ENCODE results near the gene PRMT9. TPM values are rescaled to one million over a fixed set of nuclear protein-coding genes. Genes with fewer than 3 reads are reported as not detected.

PRMT9 gene
- total RNA-seq: 1 to 10 TPM; 5.1 to 7.1 TPM
- long read RNA-seq, transcript PRMT9-201 (12 exons, 3,528 nt): major isoform, 12 of 18 reads
- long read RNA-seq, partial matches to known transcripts: 2 of 18 reads
- long read RNA-seq, other reads (novel, unspliced or antisense): 4 of 18 reads

DNA sequence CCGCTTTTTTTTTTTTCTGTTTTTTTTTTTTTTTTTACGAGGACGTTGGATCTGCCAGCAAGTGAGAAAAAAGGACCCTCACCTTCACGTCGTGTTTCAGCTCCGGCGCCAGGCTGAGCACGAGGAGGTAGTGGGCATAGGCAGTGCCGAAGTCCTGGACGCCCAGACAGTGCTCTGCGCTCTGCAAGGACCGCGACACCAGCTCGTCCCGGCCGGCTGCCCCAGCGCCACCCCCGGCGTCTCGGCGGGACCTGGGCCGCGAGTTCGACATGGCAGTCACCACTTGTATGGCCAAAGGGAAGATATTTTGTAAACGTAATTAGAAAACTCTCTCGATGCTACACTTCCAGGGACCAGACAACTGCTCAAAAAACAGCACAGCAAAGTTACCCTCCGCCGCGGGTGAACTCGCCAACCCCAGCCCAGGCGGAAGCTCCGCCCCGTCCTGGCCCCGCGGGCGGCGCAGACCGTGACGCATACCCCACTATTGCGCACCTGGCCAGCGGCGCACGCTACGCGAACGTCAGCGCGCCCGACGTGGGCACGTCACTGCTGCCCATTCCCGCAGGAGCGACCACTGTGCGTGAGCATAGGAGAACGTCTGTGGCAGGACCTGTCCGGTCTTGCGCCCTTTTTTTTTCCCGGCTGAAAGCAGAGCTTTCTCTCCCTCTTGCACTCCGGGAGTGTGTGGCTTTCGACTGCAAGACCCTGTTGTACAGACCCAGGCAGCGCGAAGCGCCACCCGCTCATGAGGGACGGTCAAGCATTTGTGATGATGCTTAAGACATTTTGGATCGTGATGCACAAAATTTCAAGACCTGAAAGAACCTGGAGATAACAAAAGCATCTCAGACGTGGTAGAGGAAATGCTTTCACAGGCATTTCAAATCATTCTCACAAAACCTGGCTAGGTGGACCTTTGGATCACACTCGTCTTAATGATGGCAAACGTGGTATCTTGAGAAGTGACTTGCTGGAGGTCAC lies at the start of gene PRMT9:
Gene PRMT9 (minus strand): TSS at position 447 of the 984 bp plus-strand sequence. CDS start 176 bp downstream, at position 271.
- peak; percentile 89 to 93 for DNase-seq
- peak; percentile 99 for ATAC-seq
- intact Hi-C loops (cut with DNase I, micrococcal nuclease): no loop called here

DNA sequence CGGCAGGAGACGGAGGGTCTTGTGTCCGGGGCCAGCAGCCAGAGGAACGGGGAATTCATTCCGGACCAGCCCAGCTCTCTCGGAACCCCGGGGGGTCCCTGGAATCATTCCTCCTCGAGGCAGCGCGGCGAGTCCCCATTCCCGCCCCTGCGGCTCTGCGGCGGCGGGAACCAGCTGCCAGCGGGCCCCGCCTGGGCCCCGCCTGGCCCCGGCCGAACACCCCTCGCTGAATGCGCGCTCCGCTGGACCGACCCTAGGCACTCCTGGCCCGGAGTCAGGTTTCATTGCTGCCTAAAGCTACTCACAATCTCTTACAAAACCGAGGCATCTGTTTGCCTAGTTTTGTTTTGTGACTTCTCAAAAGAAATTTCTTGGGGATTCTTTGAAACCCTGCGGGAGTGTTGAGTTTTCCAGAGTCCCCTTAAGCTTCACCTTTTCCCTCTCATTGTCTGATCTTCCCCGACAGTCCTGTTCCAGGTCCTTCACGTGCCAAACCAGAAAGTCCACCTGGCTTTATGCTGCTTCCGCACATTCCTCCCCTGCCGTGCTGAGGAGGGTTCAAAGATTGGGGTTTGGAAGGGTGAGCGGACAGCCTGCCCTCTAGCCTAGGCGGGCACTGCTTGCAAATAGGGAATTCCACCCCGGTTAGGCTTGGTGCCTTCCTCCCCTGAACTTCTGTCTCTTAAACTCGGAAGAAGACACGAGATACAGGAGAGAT lies 48.7 kb upstream of the PRMT9 start:
- intact Hi-C loops (cut with DNase I, micrococcal nuclease): no loop called here
- DNase-seq: peak in 1 of 2 donors; percentile 26
- ATAC-seq: peak; percentile 52

DNA sequence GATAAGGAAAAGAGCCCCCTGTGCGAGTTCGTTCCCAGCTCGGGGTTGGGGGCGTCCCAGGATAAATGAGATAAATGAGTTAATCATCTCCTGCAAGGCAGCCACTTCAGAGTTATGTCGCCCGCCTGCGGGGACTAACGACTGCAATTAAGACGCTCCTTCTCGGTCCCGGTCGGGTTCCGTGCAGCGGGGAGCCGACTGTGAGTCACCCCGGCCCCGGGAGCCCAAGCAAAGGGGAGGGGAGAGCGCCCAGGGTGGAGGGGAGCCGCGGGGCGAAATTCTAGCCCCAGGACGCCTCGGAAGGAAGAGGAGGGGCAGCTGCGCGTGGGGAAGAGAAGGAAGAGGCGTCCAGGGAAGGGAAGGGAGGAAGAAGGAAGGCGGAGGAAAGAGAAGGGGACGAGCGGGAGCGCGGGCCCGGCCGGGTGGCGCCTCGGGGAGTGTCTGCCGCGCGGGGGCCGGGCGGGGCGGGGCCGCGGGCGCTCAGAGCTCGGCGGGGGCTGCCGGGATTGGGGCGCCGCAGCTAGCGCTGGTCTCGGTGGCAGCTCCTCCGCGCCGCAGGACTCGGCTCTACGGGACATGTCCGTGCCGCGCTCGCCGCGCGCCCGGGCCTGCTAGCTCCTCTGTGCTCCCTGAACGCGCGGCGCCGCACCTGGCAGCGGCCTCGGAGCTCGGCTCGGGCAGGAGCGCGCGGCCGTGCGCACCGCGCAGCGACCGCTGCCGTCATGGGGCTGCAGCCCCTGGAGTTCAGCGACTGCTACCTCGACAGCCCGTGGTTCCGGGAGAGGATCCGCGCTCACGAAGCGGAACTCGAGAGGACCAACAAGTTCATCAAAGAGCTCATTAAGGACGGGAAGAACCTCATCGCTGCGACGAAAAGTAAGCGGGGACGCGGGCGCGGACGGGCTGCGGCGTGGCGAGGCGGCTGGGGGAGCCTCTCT lies 47.9 kb upstream of the PRMT9 start, which contains the start of gene ARHGAP10:
Gene ARHGAP10 (plus strand): TSS at position 509 of the 938 bp plus-strand sequence. CDS start 214 bp downstream, at position 723.
- intact Hi-C loops (cut with DNase I, micrococcal nuclease): no loop called here
- ATAC-seq (peak; percentile 83), DNase-seq (peak; percentile 60 to 69)

DNA sequence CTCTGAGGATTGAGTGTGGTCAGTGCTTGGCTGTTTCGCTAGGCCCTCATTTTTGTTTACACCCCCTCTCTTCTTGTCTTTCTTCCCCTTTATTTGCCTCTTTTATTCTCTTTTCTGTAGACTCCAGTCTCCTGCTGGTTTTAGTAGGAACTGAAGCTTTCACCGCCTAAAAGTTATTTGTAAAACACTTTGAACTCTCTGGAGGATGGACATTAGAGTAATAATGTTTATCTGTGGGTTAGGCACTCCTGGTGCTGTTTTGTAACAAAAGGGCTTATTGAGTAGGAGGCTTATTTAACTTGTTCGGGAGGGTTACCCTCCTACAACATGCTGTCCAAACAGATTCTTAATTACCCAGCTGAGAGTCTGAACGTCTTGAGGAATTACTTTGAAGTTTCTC lies 46.4 kb upstream of the PRMT9 start:
- DNase-seq (no peak), ATAC-seq (no peak)
- intact Hi-C loops (cut with DNase I, micrococcal nuclease): no loop called here

DNA sequence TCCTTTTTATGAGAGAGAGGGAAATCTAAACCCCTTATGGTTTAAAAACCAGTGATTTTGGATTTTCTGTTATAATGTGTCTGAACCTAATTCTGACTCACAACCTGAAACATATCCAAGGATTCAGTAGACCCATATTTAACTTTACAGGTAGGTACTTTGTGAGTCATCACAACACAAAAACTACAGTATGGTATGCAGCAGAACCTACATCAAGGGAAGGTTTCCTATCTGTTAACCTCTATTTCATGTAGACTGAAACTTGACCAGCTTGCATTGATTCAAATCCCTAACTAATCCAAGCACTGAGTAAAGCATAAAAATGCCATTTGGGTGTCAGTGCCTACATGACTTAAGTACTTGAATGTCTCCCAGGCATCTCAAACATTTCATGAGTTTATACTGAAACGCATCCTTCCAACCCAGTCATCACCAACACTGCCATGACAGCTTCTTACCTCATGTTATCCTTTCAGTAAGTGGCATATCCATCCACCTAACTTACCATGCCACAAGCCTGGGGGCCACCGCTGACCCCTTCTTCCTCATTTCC lies 43.6 kb upstream of the PRMT9 start:
- DNase-seq: no peak
- no peak for ATAC-seq
- intact Hi-C loops (cut with DNase I, micrococcal nuclease): no loop called here

DNA sequence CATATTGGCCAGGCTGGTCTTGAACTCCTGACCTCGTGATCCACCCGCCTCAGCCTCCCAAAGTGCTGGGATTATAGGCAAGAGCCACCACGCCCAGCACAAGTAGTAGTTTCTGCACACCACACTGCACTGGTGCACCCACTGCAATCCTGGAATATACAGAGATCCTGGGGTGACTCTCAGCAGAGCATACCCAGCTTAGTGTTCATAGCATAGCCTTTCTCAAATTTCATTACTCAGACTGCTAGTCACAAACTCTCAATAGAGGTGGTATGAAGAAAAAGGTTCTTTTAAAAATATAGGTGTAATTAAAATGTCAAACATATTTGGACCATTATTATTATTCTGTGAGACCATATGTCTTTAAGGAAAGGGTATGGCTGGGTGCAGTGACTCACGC lies 41.7 kb upstream of the PRMT9 start:
- ATAC-seq (no peak), DNase-seq (no peak)
- intact Hi-C loops (cut with DNase I, micrococcal nuclease): no loop called here

DNA sequence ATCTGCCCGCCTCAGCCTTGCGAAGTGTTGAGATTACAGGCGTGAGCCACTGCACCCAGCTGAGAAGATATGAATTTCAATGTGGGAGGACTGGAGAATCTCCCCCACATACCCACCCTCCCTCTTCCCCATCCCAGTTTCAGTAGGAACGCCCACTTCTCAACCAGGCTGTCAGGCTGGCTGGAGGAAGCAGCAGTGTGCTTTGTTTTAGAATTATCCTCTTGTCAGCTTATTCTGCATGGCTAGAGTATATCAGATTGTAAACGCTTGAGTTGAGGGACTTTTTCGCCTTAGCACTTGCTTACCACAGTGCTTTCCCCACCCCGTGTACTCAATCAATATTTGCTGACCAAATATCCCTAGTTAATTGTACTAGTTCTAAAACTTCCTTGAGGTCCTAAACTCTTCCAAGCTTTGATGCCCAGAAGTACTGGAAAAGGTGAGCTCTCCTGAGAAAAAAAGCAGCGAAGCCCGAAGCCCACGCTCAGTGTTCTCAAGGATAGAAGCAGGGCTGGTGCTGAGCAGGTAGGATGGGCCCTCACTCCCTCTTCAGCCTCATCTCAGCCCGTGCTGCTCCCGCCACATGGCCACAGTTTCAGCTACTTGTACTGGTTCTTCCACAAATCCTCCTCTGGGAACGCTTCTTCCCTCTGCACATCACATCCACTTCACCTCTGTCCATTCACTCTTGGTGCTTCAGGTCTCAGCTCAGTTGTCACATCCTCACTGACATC lies 40.7 kb upstream of the PRMT9 start:
- DNase-seq (no peak), ATAC-seq (no peak)
- intact Hi-C loops (cut with DNase I, micrococcal nuclease): no loop called here

DNA sequence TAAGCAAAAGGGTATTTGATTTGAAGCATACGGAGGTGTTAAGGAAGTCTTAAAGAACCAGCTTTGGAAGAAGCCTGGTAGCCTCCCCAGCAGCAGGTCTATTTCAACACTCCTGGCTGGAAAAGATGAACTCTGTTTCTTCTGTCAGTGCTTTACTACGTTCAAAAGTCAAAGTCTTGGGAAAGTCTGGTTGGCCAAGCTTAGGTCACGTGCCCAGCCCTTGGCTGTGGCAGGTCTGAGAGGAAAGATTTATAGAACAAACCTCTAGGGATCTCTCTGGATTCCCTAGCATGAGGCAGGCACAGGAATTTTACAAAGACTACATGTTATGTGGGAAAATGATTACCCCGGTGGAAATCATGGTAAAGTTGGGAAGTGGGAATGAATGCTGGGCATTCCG lies 39.4 kb upstream of the PRMT9 start:
- ATAC-seq: peak; percentile 84
- DNase-seq: peak in 1 of 2 donors; percentile 16
- intact Hi-C loops (cut with DNase I, micrococcal nuclease): no loop called here

DNA sequence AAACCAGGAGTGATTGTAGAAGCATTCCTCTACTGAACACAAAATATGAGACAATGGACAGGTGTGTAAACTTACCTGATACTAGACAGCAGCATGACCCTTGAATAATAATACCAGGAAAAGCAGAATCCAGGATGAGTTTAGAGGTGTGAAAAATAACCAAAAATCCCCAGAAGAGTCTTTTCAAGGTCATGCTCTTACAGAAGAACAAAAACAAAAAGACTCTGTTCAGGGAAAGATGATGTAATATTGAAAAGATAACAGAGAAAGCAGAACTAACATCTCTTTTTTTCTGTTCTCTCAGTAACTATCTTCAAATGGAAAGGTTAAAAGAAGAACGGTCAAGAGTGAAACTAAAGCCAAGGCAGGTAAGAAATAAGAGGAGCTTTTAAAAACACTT lies 33.9 kb upstream of the PRMT9 start:
- intact Hi-C loops (cut with DNase I, micrococcal nuclease): no loop called here
- ATAC-seq (no peak), DNase-seq (no peak)

DNA sequence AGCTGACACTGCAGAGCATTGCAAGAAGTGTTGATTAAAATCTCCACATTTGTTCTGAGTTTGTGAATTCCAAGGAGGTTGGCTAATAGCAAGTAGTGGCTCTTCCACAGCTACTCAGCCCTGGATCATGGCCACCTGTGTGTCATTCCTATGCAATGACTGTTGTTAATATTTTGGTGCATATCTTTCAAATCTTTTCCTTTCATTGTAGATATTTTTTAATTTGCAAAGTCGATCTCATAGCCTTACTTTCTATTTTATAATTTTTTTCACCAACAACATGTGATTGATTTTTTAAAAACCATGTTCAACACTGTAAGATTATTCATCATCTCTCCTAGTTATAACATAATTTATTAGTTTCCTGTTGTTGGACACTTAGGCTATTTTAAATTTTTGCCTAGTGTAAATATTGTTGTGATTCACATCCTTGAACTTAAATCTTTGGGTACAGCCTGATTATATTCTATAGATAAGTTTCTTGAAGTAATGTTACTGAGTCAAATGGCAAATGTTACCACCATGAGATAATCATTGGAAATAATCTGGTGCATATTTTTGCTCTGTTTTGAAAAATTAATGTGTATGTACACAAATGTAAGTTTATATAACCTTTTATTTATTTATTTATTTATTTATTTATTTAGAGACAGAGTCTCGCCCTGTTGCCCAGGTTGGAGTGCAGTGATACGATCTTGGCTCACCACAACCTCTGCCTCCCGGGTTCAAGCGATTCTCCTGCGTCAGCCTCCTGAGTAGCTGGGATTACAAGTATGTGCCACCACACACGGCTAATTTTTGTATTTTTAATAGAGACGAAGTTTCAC lies 30.8 kb upstream of the PRMT9 start:
- intact Hi-C loops (cut with DNase I, micrococcal nuclease): no loop called here
- no peak for DNase-seq
- ATAC-seq: no peak

DNA sequence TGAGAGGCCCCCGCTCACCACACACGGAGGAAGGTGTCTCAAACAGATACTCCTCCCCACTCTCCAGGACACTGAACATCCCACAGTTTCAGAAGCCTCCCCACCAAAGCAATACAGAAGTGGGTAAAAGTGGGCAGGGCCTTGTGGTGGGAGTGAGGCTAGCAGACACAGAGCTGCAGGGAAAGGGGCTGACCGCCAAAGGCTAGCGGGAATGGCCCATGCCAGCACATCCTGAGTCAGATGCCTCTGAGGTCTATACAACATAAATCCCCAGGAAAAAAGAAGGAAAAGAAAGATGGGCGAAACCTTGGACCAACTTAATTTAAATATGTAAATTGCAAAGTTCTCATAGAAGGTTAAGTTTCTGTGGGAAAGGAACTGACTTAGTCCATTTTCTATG lies 26.0 kb upstream of the PRMT9 start:
- DNase-seq: no peak
- intact Hi-C loops (cut with DNase I, micrococcal nuclease): loop anchor here in 1 of 2 donors (2.0 kb wide), 1 partner anchor 157 kb away; no protein-coding TSS in a partner anchor
- ATAC-seq: no peak

DNA sequence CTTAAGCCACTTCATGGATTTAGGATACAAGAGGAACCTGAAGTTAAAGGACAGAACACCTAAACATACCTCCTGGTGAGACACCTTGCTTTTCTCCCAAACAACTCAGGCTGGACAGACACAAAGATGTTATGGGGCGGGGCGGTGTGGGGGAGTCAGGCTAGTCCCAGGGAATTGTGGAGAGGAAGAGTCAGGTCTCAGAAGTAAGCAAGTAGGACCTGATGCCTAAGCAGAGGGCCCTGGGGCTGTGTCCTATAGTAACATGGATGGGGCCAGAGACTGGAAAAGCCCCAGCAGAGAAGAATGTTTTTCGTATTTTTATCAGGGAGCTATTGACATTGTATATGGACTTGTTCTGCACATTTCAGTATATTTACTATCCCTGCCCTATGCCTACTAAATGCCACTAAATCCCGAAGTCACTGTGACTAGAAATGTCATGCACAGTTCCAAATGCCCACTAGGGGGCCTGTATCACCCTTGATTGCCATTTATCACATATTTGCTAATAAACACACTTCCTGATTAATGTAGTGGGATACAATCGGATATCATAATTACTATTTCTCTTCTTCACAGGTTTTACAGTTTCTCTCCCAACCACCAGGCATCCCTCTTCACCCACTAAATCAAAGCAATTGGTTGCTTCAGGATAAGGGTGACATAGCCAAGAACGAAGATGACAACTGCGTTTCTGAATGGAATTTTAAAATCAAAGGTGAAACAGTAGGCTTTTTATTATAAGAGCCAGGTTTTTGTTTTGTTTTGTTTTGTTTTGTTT lies 24.1 kb upstream of the PRMT9 start:
- DNase-seq: peak in 1 of 2 donors; percentile 49
- intact Hi-C loops (cut with DNase I, micrococcal nuclease): loop anchor here in 1 of 2 donors (2.0 kb wide), 1 partner anchor 159 kb away; no protein-coding TSS in a partner anchor
- peak; percentile 49 for ATAC-seq

DNA sequence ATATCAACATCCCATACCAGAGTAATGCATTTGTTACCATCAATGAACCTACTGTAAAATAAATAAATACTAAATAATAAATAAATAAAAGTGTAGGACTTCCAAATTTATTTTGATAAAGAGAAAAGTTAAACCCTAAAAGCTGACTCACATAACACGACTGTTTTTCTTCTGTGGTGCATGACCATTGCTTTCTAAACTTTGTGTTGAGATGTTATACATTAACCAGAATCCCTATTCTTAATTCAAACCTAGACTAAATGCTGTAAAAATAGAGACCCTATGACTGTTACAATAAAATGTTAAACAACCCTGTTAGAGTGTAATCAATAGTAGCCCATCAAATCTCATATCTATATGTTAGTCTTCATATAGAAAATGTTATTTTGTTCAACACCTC lies 20.9 kb upstream of the PRMT9 start:
- ATAC-seq: no peak
- intact Hi-C loops (cut with DNase I, micrococcal nuclease): no loop called here
- DNase-seq: no peak

DNA sequence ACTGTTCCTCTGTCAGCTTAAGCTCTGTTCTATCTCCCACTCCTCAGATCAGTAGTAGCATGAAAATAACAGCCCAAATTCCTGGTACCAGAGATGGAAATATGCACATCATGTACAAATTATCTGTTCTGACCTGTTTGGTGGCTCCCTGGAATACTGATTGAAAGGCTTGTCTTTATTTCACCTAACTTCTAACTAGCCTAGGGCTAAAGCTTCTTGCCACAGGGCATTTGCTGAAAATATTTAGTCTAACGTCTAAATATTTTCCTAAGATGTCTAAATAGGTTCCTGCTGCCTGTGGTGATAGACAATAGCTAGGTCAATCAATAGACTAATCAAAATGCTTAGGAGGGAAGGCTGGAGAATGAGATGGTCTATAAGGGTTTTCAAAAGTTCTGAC lies 12.9 kb upstream of the PRMT9 start:
- intact Hi-C loops (cut with DNase I, micrococcal nuclease): no loop called here
- DNase-seq (no peak), ATAC-seq (no peak)

DNA sequence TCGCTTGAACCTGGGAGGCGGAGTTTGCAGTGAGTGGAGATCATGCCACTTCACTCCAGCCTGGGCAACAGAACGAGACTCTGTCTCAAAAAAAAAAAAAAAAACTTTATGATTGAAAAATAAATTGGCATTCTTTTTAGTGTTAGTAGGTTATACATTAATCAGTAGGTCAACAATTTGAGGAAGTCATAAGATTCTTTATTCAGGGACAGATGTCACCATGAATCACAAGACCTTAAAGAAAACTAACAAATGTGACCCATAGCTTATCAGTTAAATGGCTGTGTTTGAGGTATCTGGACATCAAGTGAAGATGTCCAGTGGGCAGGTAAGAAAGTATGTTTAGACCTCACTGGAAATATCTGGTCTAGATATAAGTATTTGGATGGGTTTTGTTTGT lies 9.3 kb upstream of the PRMT9 start:
- ATAC-seq (peak; percentile 92), DNase-seq (no peak)
- intact Hi-C loops (cut with DNase I, micrococcal nuclease): no loop called here

DNA sequence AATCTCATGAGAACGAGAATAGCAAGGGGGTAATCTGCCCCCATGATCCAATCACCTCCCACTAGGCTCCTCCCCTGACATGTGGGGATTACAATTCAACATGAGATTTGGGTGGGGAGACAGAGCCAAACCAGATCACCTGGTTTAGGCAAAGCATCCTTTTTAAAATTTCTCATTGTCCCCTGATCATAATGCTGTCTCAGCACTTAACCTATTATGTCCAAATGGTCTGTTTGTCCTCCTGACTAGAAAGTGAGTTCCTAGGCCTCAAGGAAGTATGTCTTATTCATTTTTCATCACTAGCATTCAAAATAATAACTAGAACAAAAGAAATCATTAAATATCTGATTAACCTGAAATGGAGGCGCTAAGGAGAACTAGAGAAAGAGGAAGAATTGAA lies 7.9 kb upstream of the PRMT9 start:
- ATAC-seq: no peak
- intact Hi-C loops (cut with DNase I, micrococcal nuclease): no loop called here
- no peak for DNase-seq

All from left colon (tissue), 2 donors.